Lower lobe of right lung (tissue), 2 donors: Measurements from ENCODE around the gene KLHL22. TPM values are rescaled to one million over a fixed set of nuclear protein-coding genes. Genes with fewer than 3 reads are reported as not detected.
"Not testable (repeated sequence)": the region's sequence is repeated elsewhere in the genome, so short reads cannot be mapped to it uniquely, and the experiment has no call there.

Experiments
- ATAC-seq, 2 donors: fragments of 200-7000 bp; cut with Tn5 transposase; one replicate each; pipeline ENCODE4 v1.9.1; 2020 to 2022; ENCODE audit warnings: mild to moderate bottlenecking in 2 of 2, moderate library complexity in 2 of 2
- DNase-seq: peaks from one replicate; pipeline ENCODE4 v3.0.0-alpha.2; 2020
- H3K27ac ChIP-seq: fragments of 200-600 bp; one replicate; pipeline ENCODE4 v1.8.0; 2022
- H3K27me3 ChIP-seq: fragments of 200-600 bp; one replicate; pipeline ENCODE4 v1.8.0; 2022; ENCODE audit warnings: low read depth
- H3K36me3 ChIP-seq: fragments of 200-600 bp; one replicate; pipeline ENCODE4 v1.8.0; 2022; ENCODE audit warnings: mild to moderate bottlenecking
- H3K4me1 ChIP-seq: fragments of 200-600 bp; one replicate; pipeline ENCODE4 v1.8.0; 2022
- H3K4me3 ChIP-seq: fragments of 200-600 bp; one replicate; pipeline ENCODE4 v1.8.0; 2022; ENCODE audit warnings: mild to moderate bottlenecking
- H3K9me3 ChIP-seq: fragments of 200-600 bp; one replicate; pipeline ENCODE4 v1.8.0; 2022
- CTCF ChIP-seq: fragments of 200-600 bp; IDR thresholded peaks from one replicate; pipeline ENCODE4 v1.8.0; 2022; ENCODE audit warnings: antibody characterized with exemption, mild to moderate bottlenecking
- intact Hi-C: fragments of 100-400 bp; cut with DNase I; formaldehyde crosslinking; loops from one replicate; pipeline ENCODE4 v1.11.0; 2022
- long read RNA-seq: library from polyadenylated mRNA; unstranded; transcript quantifications from one replicate; pipeline ENCODE4 v2.0.0, GENCODE V29; 2021
- total RNA-seq: library from RNA; stranded (reverse); fragmentation: NEBNext Ultra II Directional; extraction: Animal tissue kit (Norgen Biotek cat#: 25700); gene quantifications from one replicate; pipeline ENCODE4 v1.2.1, GENCODE V29; 2021
- donor health status: DM: no; HTN: yes; CAD: no; lungs with severe emphysema.

KLHL22 gene
- 24.0 TPM for total RNA-seq
- long read RNA-seq, transcript KLHL22-201 (7 exons, 2,616 nt) = major isoform, 6 of 26 reads
- long read RNA-seq, partial matches to known transcripts = 12 of 26 reads
- long read RNA-seq, other reads (novel, unspliced or antisense) = 8 of 26 reads

GRCh38 chr22:20494978-20495860 is at the start of gene KLHL22:
TSS of gene KLHL22 (minus strand) at chr22:20495795. CDS start at chr22:20489211, 6,584 bp downstream.
- peak; percentile 68 for DNase-seq
- H3K27me3 ChIP-seq = no peaks in the 10 kb centered on the region
- H3K36me3 ChIP-seq = no peaks in the 10 kb centered on the region
- H3K27ac ChIP-seq = peak within 1 kb of the TSS; percentile 84
- peak; percentile 47 to 61 for ATAC-seq
- H3K4me1 ChIP-seq = peaks cover 15% of the 10 kb centered on the region
- intact Hi-C loops = no loop called here
- H3K4me3 ChIP-seq = peak within 1 kb of the TSS; percentile 93
- H3K9me3 ChIP-seq = no peaks in the 10 kb centered on the region
- TF ChIP-seq CTCF = no peak

- not testable (repeated sequence) for ATAC-seq
These were observed 49.7 kb upstream of the KLHL22 start for GRCh38 chr22:20545318-20545634.

GRCh38 chr22:20542736-20543135 is 47.1 kb upstream of the KLHL22 start:
- peaks cover 57% of the 10 kb centered on the region for H3K36me3 ChIP-seq
- no peak for DNase-seq
- H3K9me3 ChIP-seq = no peaks in the 10 kb centered on the region
- peaks cover 5% of the 10 kb centered on the region for H3K4me1 ChIP-seq
- H3K4me3 ChIP-seq = no peak overlapping the region
- no peak for TF ChIP-seq CTCF
- intact Hi-C loops = no loop called here
- H3K27ac ChIP-seq = no peak overlapping the region
- ATAC-seq = no peak
- no peaks in the 10 kb centered on the region for H3K27me3 ChIP-seq

More at GRCh38 chr22:20545318-20545634, 49.7 kb upstream of the KLHL22 start:
- H3K9me3 ChIP-seq, H3K27me3 ChIP-seq, H3K27ac ChIP-seq, intact Hi-C loops, H3K4me3 ChIP-seq: not testable (repeated sequence)
- H3K36me3 ChIP-seq = peaks cover 31% of the 10 kb centered on the region
- DNase-seq = peak; percentile 1
- H3K4me1 ChIP-seq = peaks cover 26% of the 10 kb centered on the region

GRCh38 chr22:20542055-20542454 is 46.5 kb upstream of the KLHL22 start:
- no peak overlapping the region for H3K4me3 ChIP-seq
- H3K36me3 ChIP-seq = peaks cover 64% of the 10 kb centered on the region
- intact Hi-C loops = no loop called here
- no peak for ATAC-seq
- no peaks in the 10 kb centered on the region for H3K9me3 ChIP-seq
- H3K4me1 ChIP-seq = peaks cover 5% of the 10 kb centered on the region
- no peak overlapping the region for H3K27ac ChIP-seq
- H3K27me3 ChIP-seq = no peaks in the 10 kb centered on the region
- TF ChIP-seq CTCF = no peak
- DNase-seq = no peak

GRCh38 chr22:20538875-20539274 is 43.3 kb upstream of the KLHL22 start:
- intact Hi-C loops, H3K4me1 ChIP-seq, DNase-seq, H3K4me3 ChIP-seq, H3K27me3 ChIP-seq, ATAC-seq, H3K9me3 ChIP-seq, H3K27ac ChIP-seq: not testable (repeated sequence)
- H3K36me3 ChIP-seq = peaks cover 60% of the 10 kb centered on the region

GRCh38 chr22:20537983-20538382 is 42.4 kb upstream of the KLHL22 start:
- peak; percentile 9 for DNase-seq
- H3K27me3 ChIP-seq = no peaks in the 10 kb centered on the region
- no peak overlapping the region for H3K4me3 ChIP-seq
- intact Hi-C loops = no loop called here
- H3K36me3 ChIP-seq = peaks cover 60% of the 10 kb centered on the region
- no peak for ATAC-seq
- no peaks in the 10 kb centered on the region for H3K9me3 ChIP-seq
- no peak for TF ChIP-seq CTCF
- H3K27ac ChIP-seq = no peak overlapping the region
- H3K4me1 ChIP-seq = peaks cover 12% of the 10 kb centered on the region
